Stimulated activated CD4-positive, alpha-beta T cell treated with anti-CD3 and anti-CD28 coated beads, Interleukin-15, amount 100 ng/mL, for 1 hour (primary cell): ENCODE measurements around the gene WHRN.

Source experiments
- DNase-seq, 2 donors: peaks; one replicate each; pipeline ENCODE4 v3.0.0-alpha.2; 2020; ENCODE audit warnings: low read depth in 1 of 2, low spot score in 1 of 2

WHRN gene

DNA sequence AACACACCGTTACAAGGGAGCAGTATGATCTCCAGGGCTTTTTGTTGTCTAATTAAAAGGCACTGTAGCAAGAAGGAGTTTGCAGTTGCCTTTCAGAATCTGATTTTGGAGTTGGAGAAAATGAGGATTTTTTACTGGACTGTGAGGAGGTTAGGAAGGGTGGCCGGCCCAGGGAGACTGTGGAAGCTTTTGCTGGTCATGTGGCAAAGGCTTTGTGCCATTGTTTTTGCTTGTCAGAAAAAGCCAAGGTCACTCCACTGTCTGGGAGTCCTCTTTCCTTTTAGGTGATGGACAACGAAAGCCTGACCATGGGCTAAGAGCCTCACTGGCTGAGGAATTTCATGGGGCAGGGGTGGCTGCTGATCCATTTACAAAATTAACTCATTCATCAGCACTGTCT, 10.3 kb upstream of the WHRN start:
- DNase-seq = no peak

DNA sequence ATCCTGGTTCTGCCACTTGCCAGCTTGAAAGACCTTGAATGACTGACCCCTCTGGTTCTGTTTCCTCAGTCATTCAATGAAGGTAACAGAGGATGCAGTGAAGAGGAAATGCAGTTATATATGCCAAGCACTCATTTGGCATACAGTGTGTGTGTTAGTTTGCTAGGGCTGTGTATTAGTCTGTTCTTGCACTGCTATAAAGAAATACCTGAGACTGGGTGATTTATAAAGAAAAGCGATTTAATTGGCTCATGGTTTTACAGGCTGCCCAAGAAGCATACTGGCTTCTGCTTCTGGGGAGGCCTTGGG, 8.6 kb upstream of the WHRN start:
- no peak for DNase-seq

- no peak for DNase-seq
Measured at GRCh38 chr9:114513055-114513958, 8.0 kb upstream of the WHRN start.

GRCh38 chr9:114511978-114512874, 7.0 kb upstream of the WHRN start:
- no peak for DNase-seq

DNA sequence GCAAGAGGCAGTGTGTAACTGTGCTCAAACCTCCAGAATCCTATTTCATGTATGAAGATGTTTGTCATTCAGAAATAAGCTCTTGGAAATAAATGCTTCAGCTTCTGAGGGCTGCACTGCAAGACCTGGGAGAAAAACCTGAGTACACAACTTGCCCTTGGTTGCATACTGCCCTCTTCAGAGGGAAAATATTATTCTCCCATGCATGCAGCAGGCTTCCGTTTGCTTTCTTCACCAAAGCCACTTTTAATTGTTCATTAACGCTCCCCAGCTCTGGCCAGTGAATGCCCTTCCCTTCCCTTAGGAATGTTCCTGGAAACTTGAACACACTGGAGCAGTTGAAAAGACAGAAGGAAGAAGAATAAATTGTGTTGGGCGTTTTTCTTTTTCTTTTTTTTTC, 2.5 kb upstream of the WHRN start:
- no peak for DNase-seq

DNA sequence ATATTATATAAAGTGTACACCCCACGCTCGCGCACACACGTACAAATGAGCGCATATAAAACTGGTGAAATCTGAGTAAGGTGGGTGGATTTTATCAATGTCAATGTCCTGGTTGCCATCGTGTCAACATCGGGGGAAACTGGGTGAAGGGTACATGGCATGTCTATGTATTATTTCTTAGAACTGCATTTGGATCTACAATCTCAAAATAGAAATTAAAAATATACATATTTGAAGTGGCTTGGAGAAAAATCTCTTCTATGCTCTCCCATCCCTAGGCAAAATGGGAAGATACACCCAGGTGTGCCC, 763 bp upstream of the WHRN start:
- DNase-seq = no peak

DNA sequence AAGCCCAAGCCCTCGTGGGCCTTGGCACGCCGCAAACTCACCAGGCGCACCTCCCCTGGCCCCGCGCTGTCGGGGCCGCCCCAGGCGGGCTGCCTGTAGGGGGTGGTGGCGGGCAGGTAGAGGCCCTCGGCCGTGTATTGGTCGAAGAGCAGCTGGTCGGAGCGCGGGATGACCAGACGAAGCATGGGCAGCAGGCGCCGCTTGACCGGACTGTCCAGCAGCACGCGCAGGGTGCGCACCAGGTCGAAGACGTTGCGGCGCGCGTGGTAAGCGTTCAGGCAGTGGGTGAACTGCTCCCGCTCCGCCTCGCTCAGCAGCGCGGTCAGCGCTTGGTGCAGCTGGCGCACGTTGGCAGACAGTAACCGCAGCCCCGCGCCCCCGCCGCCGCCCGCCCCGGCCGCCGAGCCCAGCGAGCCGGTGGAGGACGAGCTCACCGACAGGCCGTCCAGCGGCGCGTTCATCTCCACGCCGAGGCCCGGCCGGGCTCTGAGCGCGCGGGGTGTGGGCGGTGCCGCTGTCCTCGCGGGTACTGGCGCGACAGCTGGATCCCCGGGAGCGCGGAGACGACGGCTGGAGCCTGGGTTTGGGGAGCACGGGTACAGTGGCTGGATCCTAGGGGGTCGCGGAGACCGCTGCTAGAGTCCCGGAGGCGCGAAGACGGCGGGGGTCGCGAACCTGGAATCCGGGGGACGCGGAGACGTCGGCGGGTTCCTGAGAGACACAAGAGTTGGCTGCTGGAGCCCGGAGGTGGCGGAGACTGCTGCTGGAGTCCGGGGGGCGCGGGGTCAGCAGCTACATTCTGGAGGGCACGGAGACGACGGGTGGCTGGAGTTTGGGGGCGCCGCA, 709 bp downstream of the WHRN start:
- peak in 1 of 2 donors; percentile 22 for DNase-seq

DNA sequence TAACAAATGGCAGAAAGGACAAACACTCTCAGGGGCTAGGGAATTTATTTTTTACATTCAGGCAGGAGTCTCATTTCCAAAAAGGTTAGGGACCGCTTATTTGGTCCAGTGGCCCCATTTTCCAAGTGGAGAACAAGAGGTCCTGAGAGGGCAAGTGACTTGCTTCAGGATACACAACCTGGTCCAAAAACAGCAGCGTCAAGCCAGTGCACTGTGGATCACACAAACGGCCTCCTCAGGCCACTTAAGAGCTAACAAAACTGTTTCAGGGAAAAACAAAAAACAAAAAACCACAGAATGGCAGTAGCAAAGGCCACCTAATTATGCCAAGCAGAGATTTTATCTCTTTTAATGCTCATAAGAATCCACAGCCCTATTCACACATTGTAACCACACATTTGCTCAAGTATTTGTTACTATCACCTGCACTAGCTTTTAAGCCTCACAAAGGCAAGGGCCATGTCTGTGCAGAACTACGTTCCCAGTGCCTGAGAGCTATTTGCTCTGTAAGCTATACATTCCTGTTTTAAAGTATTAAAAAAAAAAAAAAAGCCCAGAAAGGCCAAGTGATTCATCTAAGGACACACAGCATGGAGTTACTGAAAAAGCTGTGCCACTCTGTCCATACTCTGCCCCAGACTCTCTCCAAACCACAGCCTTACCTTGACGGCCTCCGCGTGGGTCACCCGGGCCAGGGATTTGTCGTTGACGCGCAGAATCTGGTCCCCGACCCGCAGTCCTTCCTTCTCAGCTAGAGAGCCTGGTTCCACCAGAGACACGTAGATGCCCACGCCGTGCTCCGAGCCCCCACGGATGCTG, 1.5 kb downstream of the WHRN start:
- no peak for DNase-seq

DNA sequence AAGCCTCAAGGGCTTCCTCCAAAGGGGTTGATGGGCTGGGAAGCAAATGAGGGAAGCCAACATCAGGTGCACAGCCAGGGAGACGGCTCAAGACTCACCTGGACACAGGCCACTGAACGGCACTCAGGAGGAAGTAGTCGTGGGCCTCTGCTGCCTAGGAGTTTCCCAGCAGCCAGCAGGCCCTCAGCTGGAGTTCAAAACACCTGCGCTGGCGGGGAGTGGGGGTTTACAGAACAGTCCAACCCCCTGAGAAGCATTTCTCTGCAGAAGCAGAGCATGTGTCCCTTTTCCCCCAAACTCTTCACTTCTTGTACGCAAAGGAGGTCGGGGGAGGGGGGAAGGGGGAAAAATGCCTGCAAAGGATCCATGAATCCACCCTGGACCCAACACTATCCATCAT, 2.3 kb downstream of the WHRN start:
- DNase-seq = no peak

DNA sequence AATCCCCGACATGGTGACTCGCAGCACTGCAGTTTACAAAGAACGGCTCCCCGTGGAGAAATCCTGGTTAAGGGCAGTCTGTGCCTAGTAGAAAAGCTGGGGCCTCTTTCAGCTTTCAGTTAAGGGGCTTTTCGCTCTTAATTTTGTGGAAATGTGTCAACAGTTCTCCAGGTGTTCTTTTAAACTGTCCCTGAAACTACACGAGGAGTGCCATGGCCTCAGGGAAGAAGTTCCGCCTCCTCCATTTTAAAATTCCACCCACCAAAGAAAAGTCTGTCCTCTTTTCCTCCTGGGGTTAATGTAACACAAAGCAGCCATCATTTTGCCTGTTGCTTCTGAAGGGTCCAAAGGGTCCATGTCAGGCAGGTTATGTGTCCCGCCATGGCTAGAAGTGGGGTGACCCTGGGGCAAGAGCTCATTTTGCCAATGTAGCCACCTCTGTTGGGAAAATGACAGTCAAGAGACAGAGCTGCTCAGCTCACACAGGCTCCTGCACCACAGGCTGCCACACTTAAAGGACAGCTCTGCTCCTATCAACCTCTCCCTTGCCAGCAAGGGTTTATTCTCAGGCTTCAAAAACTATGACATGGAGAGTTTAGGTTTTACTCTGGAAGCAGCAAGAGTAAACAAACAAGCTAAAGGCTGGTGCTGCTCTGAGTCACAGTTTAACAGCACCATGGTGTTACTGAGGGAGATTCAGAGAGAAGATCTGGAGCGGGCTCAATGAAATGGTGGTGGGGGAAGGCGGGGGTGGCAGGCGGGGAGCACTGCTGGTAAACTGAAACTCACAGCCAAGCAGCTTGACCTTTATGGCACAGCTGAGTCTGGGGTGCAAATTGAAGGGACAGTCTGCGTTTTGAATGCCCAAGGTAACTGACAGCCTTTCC, 3.2 kb downstream of the WHRN start:
- DNase-seq = no peak

GRCh38 chr9:114500697-114501292, 4.5 kb downstream of the WHRN start:
- no peak for DNase-seq

- DNase-seq = no peak
Measured at GRCh38 chr9:114499941-114500696, 5.2 kb downstream of the WHRN start.

- DNase-seq = no peak
Measured at GRCh38 chr9:114499528-114499927, 5.7 kb downstream of the WHRN start.

GRCh38 chr9:114497727-114498382, 7.4 kb downstream of the WHRN start:
- DNase-seq = no peak

- no peak for DNase-seq
Measured at GRCh38 chr9:114497236-114497635, 8.0 kb downstream of the WHRN start.

GRCh38 chr9:114496011-114496410, 9.3 kb downstream of the WHRN start:
- no peak for DNase-seq

DNA sequence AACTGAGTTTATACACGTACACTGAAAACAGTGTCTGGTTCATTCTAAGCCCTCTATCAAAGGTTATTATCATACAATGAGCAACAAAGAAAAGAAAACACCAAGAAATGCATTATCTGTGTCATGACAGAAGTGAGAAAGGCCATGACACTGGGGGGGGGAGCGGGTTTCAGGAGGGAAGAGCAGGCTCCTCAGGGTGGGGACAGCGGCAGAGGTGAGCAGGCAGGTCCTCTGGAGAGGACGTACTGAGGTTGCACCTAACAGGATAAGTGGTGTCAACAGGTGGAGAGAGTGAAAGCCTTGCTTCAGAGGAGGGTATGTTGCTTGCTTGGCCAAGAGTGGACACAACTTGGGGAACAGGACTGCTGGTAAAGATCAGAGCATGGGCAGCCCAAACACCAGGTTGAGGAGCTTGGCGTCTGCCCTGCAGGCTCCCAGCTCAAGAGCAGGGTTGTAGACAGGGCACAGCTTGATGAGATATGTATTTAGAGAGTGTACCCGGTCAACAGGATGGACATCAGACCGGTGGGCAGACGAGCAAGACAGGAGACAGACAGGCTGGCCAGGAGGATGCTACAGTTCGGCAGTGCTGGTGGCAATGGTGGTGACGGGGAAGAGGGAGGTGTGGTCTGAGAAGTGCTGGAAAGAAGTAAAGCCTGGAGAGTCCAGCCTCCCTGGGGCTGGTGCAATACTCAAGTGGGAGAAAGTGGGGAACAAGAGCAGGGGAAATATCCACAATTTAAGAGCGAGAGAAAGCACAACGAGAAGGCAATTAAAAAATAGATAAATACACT, 10.3 kb downstream of the WHRN start:
- DNase-seq = no peak
